WTC11 (cell line): Measurements from ENCODE around the gene PRKAR1B. TPM values are rescaled to one million over a fixed set of nuclear protein-coding genes. Genes with fewer than 3 reads are reported as not detected.
A peak's percentile ranks its signal among the peaks of the same experiment; 100 is the strongest.

Experiments used
- ATAC-seq: fragments of 200-7000 bp; cut with Tn5 transposase; 2 replicates; pipeline ENCODE4 v1.10.0; 2021; ENCODE audit warnings: mild to moderate bottlenecking, moderate library complexity
- CTCF ChIA-PET: fragments of 300-600 bp; sonication (Branson Sonifier 250); formaldehyde crosslinking; loops from one replicate; lab custom pipeline; 2021; ENCODE audit warnings: antibody characterized with exemption; lab: Charles Lee
- POLR2A ChIA-PET: fragments of 350-600 bp; sonication (Branson Sonifier 250); formaldehyde crosslinking; loops from one replicate; lab custom pipeline; 2021; ENCODE audit warnings: antibody characterized with exemption; lab: Charles Lee
- DNase-seq: peaks from one replicate; pipeline ENCODE4 v3.0.0; 2021; ENCODE audit warnings: low spot score
- H3K27ac Mint-ChIP-seq: 2 replicates; pipeline ENCODE4 v1.8.0; 2021; ENCODE audit warnings: mixed read lengths
- H3K27me3 Mint-ChIP-seq: 2 replicates; pipeline ENCODE4 v1.8.0; 2021; ENCODE audit warnings: low read depth, mild to moderate bottlenecking, moderate library complexity, mixed read lengths
- H3K36me3 Mint-ChIP-seq: 2 replicates; pipeline ENCODE4 v1.8.0; 2021; ENCODE audit warnings: mixed read lengths
- H3K4me1 Mint-ChIP-seq: 2 replicates; pipeline ENCODE4 v1.8.0; 2022; ENCODE audit warnings: mixed read lengths
- H3K4me3 Mint-ChIP-seq: 2 replicates; pipeline ENCODE4 v1.8.0; 2021; ENCODE audit warnings: mild to moderate bottlenecking, moderate library complexity, mixed read lengths
- H3K9me3 Mint-ChIP-seq: 2 replicates; pipeline ENCODE4 v1.8.0; 2021; ENCODE audit warnings: mixed read lengths
- ATF2 ChIP-seq: sonication (generic); formaldehyde crosslinking; IDR thresholded peaks from 2 replicates; pipeline ENCODE4 v1.8.1; 2022; ENCODE audit warnings: low read depth, missing genetic modification reagents, borderline replicate concordance
- E2F5 ChIP-seq: sonication (generic); formaldehyde crosslinking; IDR thresholded peaks from 2 replicates; pipeline ENCODE4 v1.8.1; 2022; ENCODE audit warnings: mild to moderate bottlenecking, moderate library complexity, missing genetic modification reagents
- FOXK1 ChIP-seq: sonication (generic); formaldehyde crosslinking; IDR thresholded peaks from 2 replicates; pipeline ENCODE4 v1.8.0; 2022; ENCODE audit warnings: mild to moderate bottlenecking, moderate library complexity, missing genetic modification reagents
- HMGXB4 ChIP-seq: sonication (generic); formaldehyde crosslinking; IDR thresholded peaks from 2 replicates; pipeline ENCODE4 v1.8.1; 2023; ENCODE audit warnings: mild to moderate bottlenecking, moderate library complexity, missing genetic modification reagents
- IRF2 ChIP-seq: sonication (generic); formaldehyde crosslinking; IDR thresholded peaks from 2 replicates; pipeline ENCODE4 v1.8.0; 2022; ENCODE audit warnings: low read depth, missing genetic modification reagents, borderline replicate concordance
- MYBL2 ChIP-seq: sonication (generic); formaldehyde crosslinking; IDR thresholded peaks from 2 replicates; pipeline ENCODE4 v1.8.1; 2023; ENCODE audit warnings: mild to moderate bottlenecking, moderate library complexity, missing genetic modification reagents
- PRDM15 ChIP-seq: sonication (generic); formaldehyde crosslinking; IDR thresholded peaks from 2 replicates; pipeline ENCODE4 v1.8.0; 2022; ENCODE audit warnings: missing genetic modification reagents
- RORB ChIP-seq: fragments of 250-450 bp; sonication (Bioruptor Pico); IDR thresholded peaks from 2 replicates; pipeline ENCODE4 v1.9.0; 2021; ENCODE audit warnings: mild to moderate bottlenecking
- TEAD1 ChIP-seq: sonication (generic); formaldehyde crosslinking; IDR thresholded peaks from 2 replicates; pipeline ENCODE4 v1.8.0; 2022; ENCODE audit warnings: mild to moderate bottlenecking, missing genetic modification reagents
- TEAD4 ChIP-seq: sonication (generic); formaldehyde crosslinking; IDR thresholded peaks from 2 replicates; pipeline ENCODE4 v1.8.0; 2022; ENCODE audit warnings: mild to moderate bottlenecking, missing genetic modification reagents
- ZNF121 ChIP-seq: sonication (generic); formaldehyde crosslinking; IDR thresholded peaks from 2 replicates; pipeline ENCODE4 v1.8.0; 2023; ENCODE audit warnings: missing genetic modification reagents
- ZNF232 ChIP-seq: sonication (generic); formaldehyde crosslinking; IDR thresholded peaks from 2 replicates; pipeline ENCODE4 v1.8.0; 2022; ENCODE audit warnings: mild to moderate bottlenecking, missing genetic modification reagents
- ZNF416 ChIP-seq: fragments of 250-450 bp; sonication (Bioruptor Pico); IDR thresholded peaks from 2 replicates; pipeline ENCODE4 v1.9.0; 2021; ENCODE audit warnings: mild to moderate bottlenecking, inconsistent platforms
- ZNF423 ChIP-seq: fragments of 250-450 bp; sonication (Bioruptor Pico); IDR thresholded peaks from 2 replicates; pipeline ENCODE4 v2.1.2; 2022; ENCODE audit warnings: mild to moderate bottlenecking, moderate library complexity
- ZNF512 ChIP-seq: sonication (generic); formaldehyde crosslinking; IDR thresholded peaks from 2 replicates; pipeline ENCODE4 v1.8.1; 2022; ENCODE audit warnings: missing genetic modification reagents, borderline replicate concordance
- total RNA-seq: library from RNA; stranded (reverse); gene quantifications from 3 replicates; pipeline ENCODE4 v1.2.3, GENCODE V29; 2021
- TF ChIP-seq, protein P1 (sequence below): sonication (generic); formaldehyde crosslinking; IDR thresholded peaks from 2 replicates; pipeline ENCODE4 v1.8.1; 2022; ENCODE audit warnings: low read depth, mild to moderate bottlenecking, moderate library complexity, missing genetic modification reagents, borderline replicate concordance
- TF ChIP-seq, protein P2 (sequence below): fragments of 200-600 bp; IDR thresholded peaks from 2 replicates; pipeline ENCODE4 v1.8.0; 2022; ENCODE audit warnings: antibody characterized with exemption

The PRKAR1B gene
- total RNA-seq, 1 experiment from 2014 or later, result 43.6 TPM

GRCh38 chr7:774161-775109 is 47.4 kb upstream of the PRKAR1B start:
- peak overlapping the region; percentile 79; the same call in 1 of the 2 replicates for H3K27ac Mint-ChIP-seq
- no peaks in the 10 kb centered on the region for H3K4me1 Mint-ChIP-seq
- TF ChIP-seq E2F5 (CRISPR knock-in tag) (peak; percentile 87), FOXK1 (CRISPR knock-in tag) (0 out of 2 replicates have a peak, but pooled peaks have one; percentile 11), MYBL2 (no peak), TEAD1 (CRISPR knock-in tag) (no peak), ZNF121 (CRISPR knock-in tag) (0 out of 2 replicates have a peak, but pooled peaks have one; percentile 5), PRDM15 (CRISPR knock-in tag) (peak; percentile 87), RORB (CRISPR knock-in tag) (no peak), HMGXB4 (CRISPR knock-in tag) (peak; percentile 79)
- TF ChIP-seq, protein P1, sequence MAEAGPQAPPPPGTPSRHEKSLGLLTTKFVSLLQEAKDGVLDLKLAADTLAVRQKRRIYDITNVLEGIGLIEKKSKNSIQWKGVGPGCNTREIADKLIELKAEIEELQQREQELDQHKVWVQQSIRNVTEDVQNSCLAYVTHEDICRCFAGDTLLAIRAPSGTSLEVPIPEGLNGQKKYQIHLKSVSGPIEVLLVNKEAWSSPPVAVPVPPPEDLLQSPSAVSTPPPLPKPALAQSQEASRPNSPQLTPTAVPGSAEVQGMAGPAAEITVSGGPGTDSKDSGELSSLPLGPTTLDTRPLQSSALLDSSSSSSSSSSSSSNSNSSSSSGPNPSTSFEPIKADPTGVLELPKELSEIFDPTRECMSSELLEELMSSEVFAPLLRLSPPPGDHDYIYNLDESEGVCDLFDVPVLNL (CRISPR knock-in tag), result 0 out of 2 replicates have a peak, but pooled peaks have one; percentile 47
- TF ChIP-seq, protein P2, sequence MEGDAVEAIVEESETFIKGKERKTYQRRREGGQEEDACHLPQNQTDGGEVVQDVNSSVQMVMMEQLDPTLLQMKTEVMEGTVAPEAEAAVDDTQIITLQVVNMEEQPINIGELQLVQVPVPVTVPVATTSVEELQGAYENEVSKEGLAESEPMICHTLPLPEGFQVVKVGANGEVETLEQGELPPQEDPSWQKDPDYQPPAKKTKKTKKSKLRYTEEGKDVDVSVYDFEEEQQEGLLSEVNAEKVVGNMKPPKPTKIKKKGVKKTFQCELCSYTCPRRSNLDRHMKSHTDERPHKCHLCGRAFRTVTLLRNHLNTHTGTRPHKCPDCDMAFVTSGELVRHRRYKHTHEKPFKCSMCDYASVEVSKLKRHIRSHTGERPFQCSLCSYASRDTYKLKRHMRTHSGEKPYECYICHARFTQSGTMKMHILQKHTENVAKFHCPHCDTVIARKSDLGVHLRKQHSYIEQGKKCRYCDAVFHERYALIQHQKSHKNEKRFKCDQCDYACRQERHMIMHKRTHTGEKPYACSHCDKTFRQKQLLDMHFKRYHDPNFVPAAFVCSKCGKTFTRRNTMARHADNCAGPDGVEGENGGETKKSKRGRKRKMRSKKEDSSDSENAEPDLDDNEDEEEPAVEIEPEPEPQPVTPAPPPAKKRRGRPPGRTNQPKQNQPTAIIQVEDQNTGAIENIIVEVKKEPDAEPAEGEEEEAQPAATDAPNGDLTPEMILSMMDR, result peak; percentile 97
- POLR2A ChIA-PET, result no interaction called here
- H3K27me3 Mint-ChIP-seq, result no peaks in the 10 kb centered on the region
- H3K9me3 Mint-ChIP-seq, result no peaks in the 10 kb centered on the region
- peak; percentile 89 for ATAC-seq
- peaks cover 27% of the 10 kb centered on the region for H3K36me3 Mint-ChIP-seq
- peak; percentile 82 for DNase-seq
- CTCF ChIA-PET, result interaction anchor here (0.5 to 1.7 kb wide), 4 partner anchors 99 to 452 kb away, joined by 3 to 8 read pairs (median 4); no protein-coding TSS in a partner anchor
- H3K4me3 Mint-ChIP-seq, result no peak overlapping the region

- H3K36me3 Mint-ChIP-seq, result peaks cover 27% of the 10 kb centered on the region
- no peak for DNase-seq
- H3K4me3 Mint-ChIP-seq, result no peak overlapping the region
- no peaks in the 10 kb centered on the region for H3K9me3 Mint-ChIP-seq
- ATAC-seq, result no peak
- CTCF ChIA-PET, result interaction anchor here (0.5 to 1.7 kb wide), 6 partner anchors 55 to 453 kb away, joined by 3 to 8 read pairs (median 3); no protein-coding TSS in a partner anchor
- no peaks in the 10 kb centered on the region for H3K4me1 Mint-ChIP-seq
- no peak overlapping the region for H3K27ac Mint-ChIP-seq
- H3K27me3 Mint-ChIP-seq, result no peaks in the 10 kb centered on the region
- POLR2A ChIA-PET, result no interaction called here
- TF ChIP-seq ATF2 (CRISPR knock-in tag) (no peak), ZNF512 (CRISPR knock-in tag) (no peak), ZNF232 (CRISPR knock-in tag) (no peak), ZNF416 (CRISPR knock-in tag) (no peak), IRF2 (no peak), ZNF423 (no peak), TEAD4 (no peak)
These were observed 46.5 kb upstream of the PRKAR1B start for GRCh38 chr7:773622-773915.
